Lung (tissue), 16 donors: ENCODE measurements around the gene TSC22D4. TPM values are rescaled to one million over a fixed set of nuclear protein-coding genes. Genes with fewer than 3 reads are reported as not detected.
A peak's percentile ranks its signal among the peaks of the same experiment; 100 is the strongest.
"Not testable (repeated sequence)": the region's sequence is repeated elsewhere in the genome, so short reads cannot be mapped to it uniquely, and the experiment has no call there.

Source experiments
- ATAC-seq: fragments of 200-7000 bp; cut with Tn5 transposase; one replicate; pipeline ENCODE4 v1.9.1; 2020; ENCODE audit warnings: moderate number of reproducible peaks; ENCODE audit not compliant: insufficient read depth, low FRiP score
- DNase-seq, 3 donors: peaks; one replicate each; pipeline ENCODE4 v3.0.0-alpha.2; 2013 to 2017
- H3K27ac ChIP-seq, 2 donors: one replicate each; pipeline ENCODE4 v1.5.1; 2013; ENCODE audit warnings: mild to moderate bottlenecking in 2 of 2, moderate library complexity in 2 of 2, control low read depth in 1 of 2, inconsistent platforms in 1 of 2, low read depth in 1 of 2, low read length in 1 of 2
- H3K27me3 ChIP-seq, 3 donors: one replicate each; pipeline ENCODE4 v1.5.1; 2013; ENCODE audit warnings: low read length in 2 of 3; ENCODE audit not compliant: control insufficient read depth in 3 of 3, insufficient read depth in 3 of 3
- H3K36me3 ChIP-seq, 4 donors: one replicate each; pipeline ENCODE4 v1.5.1; 2013; ENCODE audit warnings: low read length in 4 of 4, mild to moderate bottlenecking in 1 of 4, moderate library complexity in 1 of 4; ENCODE audit not compliant: control insufficient read depth in 4 of 4, insufficient read depth in 4 of 4
- H3K4me1 ChIP-seq, 5 donors: one replicate each; pipeline ENCODE4 v1.5.1; 2013; ENCODE audit warnings: low read length in 5 of 5, mild to moderate bottlenecking in 2 of 5, moderate library complexity in 1 of 5; ENCODE audit not compliant: control insufficient read depth in 5 of 5, insufficient read depth in 5 of 5
- H3K4me3 ChIP-seq: one replicate; pipeline ENCODE4 v1.5.1; 2013; ENCODE audit warnings: mild to moderate bottlenecking, control low read depth, moderate library complexity
- H3K9ac ChIP-seq, 2 donors: one replicate each; pipeline ENCODE4 v1.5.1; 2013; ENCODE audit warnings: low read length in 2 of 2, control low read depth in 1 of 2; ENCODE audit not compliant: insufficient read depth in 1 of 2
- H3K9me3 ChIP-seq, 4 donors: one replicate each; pipeline ENCODE4 v1.5.1; 2013; ENCODE audit warnings: low read length in 3 of 4, mild to moderate bottlenecking in 1 of 4, moderate library complexity in 1 of 4; ENCODE audit not compliant: control insufficient read depth in 4 of 4, insufficient read depth in 3 of 4
- CTCF ChIP-seq: IDR thresholded peaks from 2 replicates; pipeline ENCODE4 v1.5.1; 2012; ENCODE audit warnings: mild to moderate bottlenecking; ENCODE audit errors: control extremely low read depth, extremely low read depth
- WGBS, 2 donors: extraction: QIAGEN DNeasy Blood & Tissue Kit; methylation state at CpG; one replicate each; pipeline ENCODE4 v1.1.7; 2013; 5-methylcytosine and 5-hydroxymethylcytosine counted together
- long read RNA-seq, 5 donors: transcript quantifications; one replicate each; lab custom pipeline, GENCODE V29; 2026
- polyA plus RNA-seq, 2 donors: library from polyadenylated mRNA; stranded (reverse); fragments of 200-250 nt; gene quantifications; one replicate each; pipeline ENCODE4 v1.2.1, GENCODE V29; 2013
- total RNA-seq, 2 donors: library from RNA; depleted of rRNA in 1 of 2; stranded (reverse); fragments of >200 nt in 1 of 2; gene quantifications; one replicate each; pipeline ENCODE4 v1.2.1, GENCODE V29; 2014 to 2021
- donor health status: control.
- donor health status: control.
- donor health status: Bipolar disorder and iron deficiency.
- donor health status: healthy.
- donor health status: DM: yes; HTN: yes; CAD: no.

Gene TSC22D4
- total RNA-seq = 10 to 100 TPM; 38.2 to 62.8 TPM
- polyA plus RNA-seq = 10 to 100 TPM; 33.6 to 62.0 TPM
- long read RNA-seq, donor 1, transcript TSC22D4-201 (5 exons, 2,383 nt) = major isoform, 14 of 57 reads
- long read RNA-seq, donor 1, partial matches to known transcripts = 40 of 57 reads
- long read RNA-seq, donor 1, other reads (novel, unspliced or antisense) = 0 of 57 reads
- long read RNA-seq, donor 2, partial matches to known transcripts = 17 of 22 reads
- long read RNA-seq, donor 2, other reads (novel, unspliced or antisense) = 0 of 22 reads
- long read RNA-seq, donor 3, transcript TSC22D4-201 (5 exons, 2,383 nt) = major isoform, 7 of 276 reads
- long read RNA-seq, donor 3, partial matches to known transcripts = 227 of 276 reads
- long read RNA-seq, donor 3, other reads (novel, unspliced or antisense) = 42 of 276 reads
- long read RNA-seq, donor 4, partial matches to known transcripts = 328 of 356 reads
- long read RNA-seq, donor 4, other reads (novel, unspliced or antisense) = 23 of 356 reads
- long read RNA-seq, donor 5, transcript TSC22D4-201 (5 exons, 2,383 nt) = major isoform, 14 of 540 reads
- long read RNA-seq, donor 5, partial matches to known transcripts = 431 of 540 reads
- long read RNA-seq, donor 5, other reads (novel, unspliced or antisense) = 92 of 540 reads

GRCh38 chr7:100478958-100479660, at the start of gene TSC22D4:
TSC22D4 (minus strand) TSS chr7:100479214; CDS start chr7:100478038, 1,176 bp downstream.
- peak; percentile 92 for ATAC-seq
- Histone ChIP-seq H3K4me3 (peak within 1 kb of the TSS; percentile 96), H3K9me3 (no peaks in the 10 kb centered on the region), H3K27ac (peak within 1 kb of the TSS; percentile 94 to 95), H3K27me3 (no peaks in the 10 kb centered on the region), H3K4me1 (peaks cover 4 to 30% (median 17%) of the 10 kb centered on the region in 5 donors), H3K36me3 (peaks cover under 1 to 9% (median 5%) of the 10 kb centered on the region in 4 donors), H3K9ac (peak within 1 kb of the TSS in 1 of 2 donors; percentile 62)
- peak; percentile 97 to 99 (median 98) for DNase-seq
- no peak for TF ChIP-seq CTCF
- WGBS, 2 donors = 0 to 1% methylated on average over 23 to 27 of the region's 27 CpGs

GRCh38 chr7:100528108-100528866, 49.3 kb upstream of the TSC22D4 start:
- not testable (repeated sequence) for H3K9ac ChIP-seq, ATAC-seq, H3K4me1 ChIP-seq, H3K27ac ChIP-seq, H3K36me3 ChIP-seq, H3K9me3 ChIP-seq, DNase-seq, H3K27me3 ChIP-seq, H3K4me3 ChIP-seq
- 81 to 89% methylated on average over 12 of the region's 12 CpGs for WGBS, 2 donors

- WGBS, 2 donors = 89 to 96% methylated on average over 11 to 24 of the region's 34 CpGs
- not testable (repeated sequence) for H3K9me3 ChIP-seq, H3K27ac ChIP-seq, H3K9ac ChIP-seq, H3K27me3 ChIP-seq, ATAC-seq, DNase-seq, H3K4me1 ChIP-seq, H3K36me3 ChIP-seq, H3K4me3 ChIP-seq
Measured at GRCh38 chr7:100523192-100523591, 44.2 kb upstream of the TSC22D4 start.

GRCh38 chr7:100521909-100522593, 43.0 kb upstream of the TSC22D4 start:
- ATAC-seq, H3K27me3 ChIP-seq, DNase-seq: not testable (repeated sequence)

More at GRCh38 chr7:100521909-100522593, 43.0 kb upstream of the TSC22D4 start:
- H3K27ac ChIP-seq, H3K4me3 ChIP-seq, H3K9ac ChIP-seq, H3K9me3 ChIP-seq, H3K36me3 ChIP-seq, H3K4me1 ChIP-seq: not testable (repeated sequence)
- WGBS, 2 donors = 73 to 93% methylated on average over 2 of the region's 3 CpGs
